Measurements from ENCODE around the gene NXPH4. TPM values are rescaled to one million over a fixed set of nuclear protein-coding genes. Genes with fewer than 3 reads are reported as not detected.

The NXPH4 gene
- total and polyA plus RNA-seq, 10 of the 15 experiments (the other 5 are each of a cell fraction or from before 2014, with no cell fraction given) = 0.03 to 0.26 TPM; not detected in 8

DNA sequence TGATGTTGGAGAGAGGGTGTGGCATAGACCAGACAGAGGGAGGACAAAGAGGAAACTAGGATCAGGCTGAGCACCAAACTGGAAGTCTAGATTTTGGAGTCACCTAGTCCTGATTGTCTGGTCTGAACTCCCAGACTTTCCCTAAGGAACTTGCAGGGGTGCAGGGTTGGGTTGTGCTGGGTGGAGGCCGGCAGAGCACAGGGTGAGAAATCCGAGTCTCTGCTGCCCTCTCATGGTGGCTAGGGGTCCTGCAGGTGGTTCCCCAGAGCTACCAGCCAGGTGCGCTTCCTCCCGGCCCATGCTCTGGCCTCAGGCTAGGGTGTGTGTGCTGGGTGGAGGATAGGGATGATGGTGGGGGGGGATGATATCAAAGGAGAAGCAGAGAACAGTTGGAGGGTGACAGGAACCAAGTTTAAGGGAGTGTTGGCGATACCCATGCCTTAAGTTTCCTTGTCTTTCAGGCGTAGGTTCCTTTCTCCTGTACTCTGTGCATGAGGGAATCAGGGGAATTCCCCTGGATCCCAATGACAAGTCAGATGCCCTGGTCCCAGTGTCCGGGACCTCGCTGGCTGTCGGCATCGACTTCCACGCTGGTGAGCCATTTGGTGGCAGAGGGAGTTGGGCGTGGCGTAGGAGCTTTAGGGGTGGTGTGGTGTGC, 33.5 kb upstream of the NXPH4 start:
- no peak overlapping the region for H3K9ac ChIP-seq (ENCODE audit: control insufficient read depth, insufficient read depth, low read length)
- no peaks in the 10 kb centered on the region for H4K20me1 ChIP-seq (ENCODE audit: control insufficient read depth, insufficient read depth)
- H2AFZ ChIP-seq (ENCODE audit: control insufficient read depth, low read depth, low read length) = no peak overlapping the region
- no peaks in the 10 kb centered on the region; a peak in 2 of 4 replicates for H3K27me3 ChIP-seq (replicated peaks in 1 of 2; ENCODE audit: control insufficient read depth in 2 of 2, insufficient read depth in 2 of 2, low read length in 1 of 2)
- no peaks in the 10 kb centered on the region for H3K36me3 ChIP-seq (ENCODE audit: control insufficient read depth in 2 of 2, insufficient read depth in 2 of 2, low read length in 1 of 2)
- no peak overlapping the region for H3K4me3 ChIP-seq
- H3K4me2 ChIP-seq (ENCODE audit: control insufficient read depth, insufficient read depth) = no peak overlapping the region
- FAIRE-seq (peak; percentile 91), ATAC-seq (peak; percentile 98), DNase-seq (ENCODE audit: low read depth, low spot score) (peak; percentile 15)
- intact Hi-C loops (cut with micrococcal nuclease; ENCODE audit: unreplicated experiment) (loop anchor here (1.0 to 2.0 kb wide), 4 partner anchors 59 to 174 kb away; no protein-coding TSS in a partner anchor), in situ Hi-C loops (cut with MboI) (loop anchor here (5.0 kb wide), 1 partner anchor 61 kb away; no protein-coding TSS in a partner anchor)
- H3K79me2 ChIP-seq (ENCODE audit: control insufficient read depth, insufficient read depth, low read length) = no peaks in the 10 kb centered on the region
- no peak overlapping the region for H3K27ac ChIP-seq (ENCODE audit: control insufficient read depth, insufficient read depth)
- no TSS peak for BruUV-seq (replicated peaks)
- SMC1A ChIA-PET (ENCODE audit: uncharacterized antibody, unreplicated experiment) = interaction anchor here (1.4 to 4.0 kb wide), 4 partner anchors 57 to 120 kb away, joined by 6 to 36 read pairs (median 12); partner anchors contain the start of genes LRP1 and STAT6
- 6% methylated on average over 13 of the region's 13 CpGs for WGBS (ENCODE audit: insufficient coverage, insufficient replicate concordance, low lambda C conversion rate, missing lambda C conversion rate)
- CTCF ChIA-PET = interaction anchor here (0.6 to 10.4 kb wide), 26 partner anchors 12 to 354 kb away, joined by 3 to 159 read pairs (median 4); partner anchors contain the start of genes LRP1, NEMP1, SHMT2 and STAT6
- no peaks in the 10 kb centered on the region for H3K4me1 ChIP-seq (ENCODE audit: control insufficient read depth, insufficient read depth, low read length)
- POLR2A ChIA-PET = no interaction called here
- RAD21 ChIA-PET (ENCODE audit: unreplicated experiment) = interaction anchor here (0.6 to 2.7 kb wide), 11 partner anchors 56 to 182 kb away, joined by 3 to 13 read pairs (median 5); no protein-coding TSS in a partner anchor
- H3K9me3 ChIP-seq (replicated peaks; ENCODE audit: control insufficient read depth, insufficient read depth, low read length) = no peaks in the 10 kb centered on the region
- TF ChIP-seq, protein P1, sequence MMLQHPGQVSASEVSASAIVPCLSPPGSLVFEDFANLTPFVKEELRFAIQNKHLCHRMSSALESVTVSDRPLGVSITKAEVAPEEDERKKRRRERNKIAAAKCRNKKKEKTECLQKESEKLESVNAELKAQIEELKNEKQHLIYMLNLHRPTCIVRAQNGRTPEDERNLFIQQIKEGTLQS (IDR thresholded peaks at IDR 0.05; ENCODE audit: borderline replicate concordance, extremely low read depth, low read depth, low read length) = no peak
- TF ChIP-seq, protein P2, sequence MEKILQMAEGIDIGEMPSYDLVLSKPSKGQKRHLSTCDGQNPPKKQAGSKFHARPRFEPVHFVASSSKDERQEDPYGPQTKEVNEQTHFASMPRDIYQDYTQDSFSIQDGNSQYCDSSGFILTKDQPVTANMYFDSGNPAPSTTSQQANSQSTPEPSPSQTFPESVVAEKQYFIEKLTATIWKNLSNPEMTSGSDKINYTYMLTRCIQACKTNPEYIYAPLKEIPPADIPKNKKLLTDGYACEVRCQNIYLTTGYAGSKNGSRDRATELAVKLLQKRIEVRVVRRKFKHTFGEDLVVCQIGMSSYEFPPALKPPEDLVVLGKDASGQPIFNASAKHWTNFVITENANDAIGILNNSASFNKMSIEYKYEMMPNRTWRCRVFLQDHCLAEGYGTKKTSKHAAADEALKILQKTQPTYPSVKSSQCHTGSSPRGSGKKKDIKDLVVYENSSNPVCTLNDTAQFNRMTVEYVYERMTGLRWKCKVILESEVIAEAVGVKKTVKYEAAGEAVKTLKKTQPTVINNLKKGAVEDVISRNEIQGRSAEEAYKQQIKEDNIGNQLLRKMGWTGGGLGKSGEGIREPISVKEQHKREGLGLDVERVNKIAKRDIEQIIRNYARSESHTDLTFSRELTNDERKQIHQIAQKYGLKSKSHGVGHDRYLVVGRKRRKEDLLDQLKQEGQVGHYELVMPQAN (conservative IDR thresholded peaks at IDR 0.05) = no peak
- TF ChIP-seq BHLHE40 (IDR thresholded peaks at IDR 0.05; ENCODE audit: borderline replicate concordance in 1 of 2, low read depth in 2 of 2, low read length in 1 of 2) (peak; percentile 13 to 49; a peak in 2 of 4 replicates), MEF2B (IDR thresholded peaks at IDR 0.05; ENCODE audit: partially characterized antibody, poor library complexity, severe bottlenecking) (no peak), SMC3 (IDR thresholded peaks at IDR 0.05; ENCODE audit: borderline replicate concordance, low read length) (peak; percentile 77), SIX5 (IDR thresholded peaks at IDR 0.05; ENCODE audit: low read depth, low read length, severe bottlenecking) (no peak), TCF12 (IDR thresholded peaks at IDR 0.05; ENCODE audit: low read depth, low read length) (peak; percentile 88; the same call in 1 of the 2 replicates), FOS (IDR thresholded peaks at IDR 0.05; ENCODE audit: borderline replicate concordance, extremely low read depth, insufficient read length) (no peak), BACH1 (IDR thresholded peaks at IDR 0.05; ENCODE audit: borderline replicate concordance) (peak; percentile 24; the same call in 1 of the 2 replicates), FOXM1 (IDR thresholded peaks at IDR 0.05; ENCODE audit: low read depth, low read length) (no peak), NR2F1 (conservative IDR thresholded peaks at IDR 0.05) (no peak), MXI1 (IDR thresholded peaks at IDR 0.05; ENCODE audit: low read depth, low read length) (no peak), WRNIP1 (IDR thresholded peaks at IDR 0.05; ENCODE audit: borderline replicate concordance, low read depth, low read length) (no peak), SP1 (IDR thresholded peaks at IDR 0.05; ENCODE audit: low read depth, low read length) (peak; percentile 33), TCF3 (IDR thresholded peaks at IDR 0.05; ENCODE audit: borderline replicate concordance, insufficient read depth, low read depth, low read length) (peak; percentile 75; the same call in 1 of the 2 replicates), EED (IDR thresholded peaks at IDR 0.05; ENCODE audit: low read depth) (no peak), ZZZ3 (IDR thresholded peaks at IDR 0.05; ENCODE audit: control insufficient read depth, insufficient read length, low read depth) (no peak), PAX5 (IDR thresholded peaks at IDR 0.05; ENCODE audit: borderline replicate concordance, low read depth, low read length) (0 out of 2 replicates have a peak, but pooled peaks have one; percentile 8), CHD2 (IDR thresholded peaks at IDR 0.05; ENCODE audit: borderline replicate concordance, low read depth, low read length) (no peak), NFXL1 (IDR thresholded peaks at IDR 0.05; ENCODE audit: borderline replicate concordance) (no peak)
- TF ChIP-seq, protein P3, sequence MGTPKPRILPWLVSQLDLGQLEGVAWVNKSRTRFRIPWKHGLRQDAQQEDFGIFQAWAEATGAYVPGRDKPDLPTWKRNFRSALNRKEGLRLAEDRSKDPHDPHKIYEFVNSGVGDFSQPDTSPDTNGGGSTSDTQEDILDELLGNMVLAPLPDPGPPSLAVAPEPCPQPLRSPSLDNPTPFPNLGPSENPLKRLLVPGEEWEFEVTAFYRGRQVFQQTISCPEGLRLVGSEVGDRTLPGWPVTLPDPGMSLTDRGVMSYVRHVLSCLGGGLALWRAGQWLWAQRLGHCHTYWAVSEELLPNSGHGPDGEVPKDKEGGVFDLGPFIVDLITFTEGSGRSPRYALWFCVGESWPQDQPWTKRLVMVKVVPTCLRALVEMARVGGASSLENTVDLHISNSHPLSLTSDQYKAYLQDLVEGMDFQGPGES (IDR thresholded peaks at IDR 0.05) = no peak
